Muscle layer of duodenum (tissue), 2 donors: Measurements from ENCODE around the gene STAG3.
"Not testable (repeated sequence)": the region's sequence is repeated elsewhere in the genome, so short reads cannot be mapped to it uniquely, and the experiment has no call there.

ENCODE experiments used
- H3K27ac ChIP-seq: one replicate; pipeline ENCODE4 v1.7.0; 2013; ENCODE audit warnings: mild to moderate bottlenecking, low read length
- H3K27me3 ChIP-seq: one replicate; pipeline ENCODE4 v1.7.0; 2013; ENCODE audit warnings: low read depth, mild to moderate bottlenecking, control low read depth, low read length
- H3K36me3 ChIP-seq, 2 donors: one replicate each; pipeline ENCODE4 v1.7.0; 2013; ENCODE audit warnings: low read length in 2 of 2, control low read depth in 1 of 2, mild to moderate bottlenecking in 1 of 2; ENCODE audit not compliant: insufficient read depth in 2 of 2, control insufficient read depth in 1 of 2
- H3K4me1 ChIP-seq, 2 donors: one replicate each; pipeline ENCODE4 v1.7.0; 2013; ENCODE audit warnings: low read length in 2 of 2, mild to moderate bottlenecking in 2 of 2, control low read depth in 1 of 2, moderate library complexity in 1 of 2; ENCODE audit not compliant: insufficient read depth in 2 of 2, control insufficient read depth in 1 of 2
- H3K4me3 ChIP-seq, 2 donors: one replicate each; pipeline ENCODE4 v1.7.0; 2013; ENCODE audit warnings: low read length in 2 of 2, low read depth in 1 of 2, mild to moderate bottlenecking in 1 of 2
- H3K9me3 ChIP-seq, 2 donors: one replicate each; pipeline ENCODE4 v1.7.0; 2013; ENCODE audit warnings: low read length in 2 of 2, control low read depth in 1 of 2, mild to moderate bottlenecking in 1 of 2; ENCODE audit not compliant: control insufficient read depth in 1 of 2
- donor health status: healthy.

The STAG3 gene

GRCh38 chr7:100217934-100218333, 40.2 kb downstream of the STAG3 start:
- H3K4me3 ChIP-seq, H3K9me3 ChIP-seq, H3K4me1 ChIP-seq, H3K27me3 ChIP-seq, H3K27ac ChIP-seq: not testable (repeated sequence)
- H3K36me3 ChIP-seq = peaks cover 6 to 22% of the 10 kb centered on the region in 2 donors

GRCh38 chr7:100219271-100219737, 41.6 kb downstream of the STAG3 start:
- Histone ChIP-seq H3K36me3 (peaks cover 6 to 28% of the 10 kb centered on the region in 2 donors), H3K4me3 (no peak overlapping the region), H3K27me3 (no peaks in the 10 kb centered on the region), H3K4me1 (no peaks in the 10 kb centered on the region), H3K9me3 (no peaks in the 10 kb centered on the region), H3K27ac (no peak overlapping the region)

- H3K4me3 ChIP-seq, H3K9me3 ChIP-seq, H3K4me1 ChIP-seq, H3K27ac ChIP-seq, H3K27me3 ChIP-seq: not testable (repeated sequence)
- peaks cover 6 to 28% of the 10 kb centered on the region in 2 donors for H3K36me3 ChIP-seq
These were observed 42.3 kb downstream of the STAG3 start, which contains the start of gene PVRIG for GRCh38 chr7:100219801-100220585. PVRIG (plus strand) TSS chr7:100219949; CDS start chr7:100219971, 22 bp downstream.

- no peaks in the 10 kb centered on the region for H3K4me1 ChIP-seq
- no peaks in the 10 kb centered on the region for H3K27me3 ChIP-seq
- no peak overlapping the region for H3K4me3 ChIP-seq
- no peaks in the 10 kb centered on the region for H3K9me3 ChIP-seq
- H3K36me3 ChIP-seq = peaks cover 6 to 28% of the 10 kb centered on the region in 2 donors
- no peak overlapping the region for H3K27ac ChIP-seq
These were observed 43.0 kb downstream of the STAG3 start for GRCh38 chr7:100220586-100221230.

GRCh38 chr7:100221231-100221718, 43.6 kb downstream of the STAG3 start:
- Histone ChIP-seq H3K36me3 (peaks cover 6 to 28% of the 10 kb centered on the region in 2 donors), H3K27me3 (no peaks in the 10 kb centered on the region), H3K4me1 (no peaks in the 10 kb centered on the region), H3K9me3 (no peaks in the 10 kb centered on the region), H3K27ac (no peak overlapping the region), H3K4me3 (no peak overlapping the region)

- H3K4me1 ChIP-seq = peaks cover 0 to 5% of the 10 kb centered on the region in 2 donors
- H3K4me3 ChIP-seq = no peak overlapping the region
- H3K27me3 ChIP-seq = no peaks in the 10 kb centered on the region
- no peaks in the 10 kb centered on the region for H3K9me3 ChIP-seq
- H3K36me3 ChIP-seq = peaks cover 6 to 28% of the 10 kb centered on the region in 2 donors
- H3K27ac ChIP-seq = no peak overlapping the region
These were observed 44.2 kb downstream of the STAG3 start for GRCh38 chr7:100221767-100222444.

GRCh38 chr7:100222445-100223132, 44.9 kb downstream of the STAG3 start:
- peaks cover 0 to 5% of the 10 kb centered on the region in 2 donors for H3K4me1 ChIP-seq
- no peaks in the 10 kb centered on the region for H3K9me3 ChIP-seq
- H3K27me3 ChIP-seq = no peaks in the 10 kb centered on the region
- no peak overlapping the region for H3K4me3 ChIP-seq
- no peak overlapping the region for H3K27ac ChIP-seq
- H3K36me3 ChIP-seq = peaks cover 6 to 28% of the 10 kb centered on the region in 2 donors

- H3K9me3 ChIP-seq, H3K4me3 ChIP-seq, H3K27ac ChIP-seq, H3K4me1 ChIP-seq, H3K27me3 ChIP-seq: not testable (repeated sequence)
- H3K36me3 ChIP-seq = peaks cover 6 to 28% of the 10 kb centered on the region in 2 donors
These were observed 45.7 kb downstream of the STAG3 start for GRCh38 chr7:100223376-100223927.

GRCh38 chr7:100224891-100225290, 47.2 kb downstream of the STAG3 start:
- not testable (repeated sequence) for H3K27ac ChIP-seq, H3K27me3 ChIP-seq, H3K4me3 ChIP-seq, H3K9me3 ChIP-seq, H3K4me1 ChIP-seq
- H3K36me3 ChIP-seq = peaks cover 6 to 28% of the 10 kb centered on the region in 2 donors

- not testable (repeated sequence) for H3K4me1 ChIP-seq, H3K27me3 ChIP-seq, H3K9me3 ChIP-seq, H3K36me3 ChIP-seq, H3K4me3 ChIP-seq, H3K27ac ChIP-seq
These were observed 57.1 kb downstream of the STAG3 start for GRCh38 chr7:100234660-100235317.
